ENCODE measurements around the gene OLFM3. TPM values are rescaled to one million over a fixed set of nuclear protein-coding genes. Genes with fewer than 3 reads are reported as not detected.

OLFM3 gene
- total and polyA plus RNA-seq, 8 donors, result 0.16 to 0.20 TPM; not detected in 6

DNA sequence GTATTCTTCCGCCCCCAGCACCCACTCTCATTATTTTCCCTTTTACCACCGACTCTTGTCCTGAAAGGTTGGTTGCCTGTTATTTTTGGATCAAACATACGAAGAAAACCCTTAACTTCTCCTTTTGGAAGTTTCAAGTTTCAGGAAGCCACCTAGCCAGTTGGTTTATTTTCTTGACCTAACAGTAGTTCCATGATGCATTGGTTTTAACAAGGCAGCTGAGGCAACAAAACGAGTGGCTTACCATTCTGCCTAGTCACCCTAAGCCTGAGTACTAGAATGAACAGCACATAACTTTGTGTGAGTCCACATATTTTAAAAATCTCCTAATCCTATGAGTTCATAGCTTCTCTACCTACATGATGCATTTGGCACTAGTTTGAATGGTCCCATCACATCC lies 28.9 kb downstream of the OLFM3 start:
- H3K4me3 ChIP-seq, result no peak overlapping the region
- no peaks in the 10 kb centered on the region for H3K9me3 ChIP-seq
- WGBS, 2 donors, result 60 to 61% methylated on average over 4 of the region's 4 CpGs
- FAIRE-seq (no peak), DNase-seq (no peak), ATAC-seq (no peak)
- H3K36me3 ChIP-seq, result no peaks in the 10 kb centered on the region
- H3K27me3 ChIP-seq, result peaks cover 0 to 3% (median 0%) of the 10 kb centered on the region in 4 donors
- no peak overlapping the region for H3K27ac ChIP-seq
- TF ChIP-seq, protein P1, sequence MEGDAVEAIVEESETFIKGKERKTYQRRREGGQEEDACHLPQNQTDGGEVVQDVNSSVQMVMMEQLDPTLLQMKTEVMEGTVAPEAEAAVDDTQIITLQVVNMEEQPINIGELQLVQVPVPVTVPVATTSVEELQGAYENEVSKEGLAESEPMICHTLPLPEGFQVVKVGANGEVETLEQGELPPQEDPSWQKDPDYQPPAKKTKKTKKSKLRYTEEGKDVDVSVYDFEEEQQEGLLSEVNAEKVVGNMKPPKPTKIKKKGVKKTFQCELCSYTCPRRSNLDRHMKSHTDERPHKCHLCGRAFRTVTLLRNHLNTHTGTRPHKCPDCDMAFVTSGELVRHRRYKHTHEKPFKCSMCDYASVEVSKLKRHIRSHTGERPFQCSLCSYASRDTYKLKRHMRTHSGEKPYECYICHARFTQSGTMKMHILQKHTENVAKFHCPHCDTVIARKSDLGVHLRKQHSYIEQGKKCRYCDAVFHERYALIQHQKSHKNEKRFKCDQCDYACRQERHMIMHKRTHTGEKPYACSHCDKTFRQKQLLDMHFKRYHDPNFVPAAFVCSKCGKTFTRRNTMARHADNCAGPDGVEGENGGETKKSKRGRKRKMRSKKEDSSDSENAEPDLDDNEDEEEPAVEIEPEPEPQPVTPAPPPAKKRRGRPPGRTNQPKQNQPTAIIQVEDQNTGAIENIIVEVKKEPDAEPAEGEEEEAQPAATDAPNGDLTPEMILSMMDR (IDR thresholded peaks at IDR 0.05), result no peak
- intact Hi-C loops (cut with DNase I), result no loop called here
- H3K4me1 ChIP-seq, result no peaks in the 10 kb centered on the region

DNA sequence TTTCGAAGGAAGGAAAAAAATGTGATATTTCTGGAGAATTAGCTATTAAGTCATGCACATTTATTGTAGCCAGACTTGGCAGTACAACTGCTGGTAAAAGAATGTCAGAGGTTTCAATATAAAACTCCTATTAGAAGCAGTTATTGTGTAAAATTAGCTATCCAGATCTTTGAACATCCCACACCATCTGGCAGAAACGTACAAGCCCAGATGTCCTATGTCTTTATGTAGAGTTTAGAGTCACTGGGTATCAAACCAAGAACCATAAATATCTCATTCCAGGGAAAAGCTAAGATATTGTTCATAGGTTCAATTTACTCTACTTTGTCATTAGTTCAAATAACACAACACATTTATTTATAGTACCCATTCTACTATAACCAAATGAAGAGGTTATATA lies 31.4 kb downstream of the OLFM3 start:
- no peak for ATAC-seq
- TF ChIP-seq, protein P1 (IDR thresholded peaks at IDR 0.05), result no peak
- WGBS, 2 donors, result 38 to 54% methylated on average over 2 of the region's 2 CpGs
- no peaks in the 10 kb centered on the region for H3K36me3 ChIP-seq
- intact Hi-C loops (cut with DNase I), result no loop called here
- H3K4me3 ChIP-seq, result no peak overlapping the region
- FAIRE-seq, result no peak
- no peak overlapping the region for H3K27ac ChIP-seq
- DNase-seq, result no peak
- no peaks in the 10 kb centered on the region for H3K4me1 ChIP-seq
- no peaks in the 10 kb centered on the region for H3K27me3 ChIP-seq
- no peaks in the 10 kb centered on the region for H3K9me3 ChIP-seq

DNA sequence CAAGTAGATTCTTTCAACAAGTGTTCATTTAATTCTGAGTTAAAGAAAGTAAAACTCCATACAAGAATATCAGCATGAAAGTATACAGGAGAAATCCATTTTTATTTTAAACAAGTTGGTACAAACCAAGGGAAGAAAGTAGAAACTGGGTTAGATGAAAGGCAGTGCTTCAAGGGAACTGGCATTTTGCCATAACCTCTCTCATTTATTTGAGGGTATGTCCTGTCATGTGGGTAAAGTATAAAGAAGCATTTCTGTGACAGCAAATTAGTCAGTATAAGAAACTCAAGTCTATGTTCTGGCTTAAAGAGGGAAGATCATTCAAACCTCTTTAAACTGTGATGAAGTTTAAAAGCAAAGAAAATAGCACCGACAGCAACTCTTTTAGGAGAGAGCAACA lies 32.0 kb downstream of the OLFM3 start:
- Histone ChIP-seq H3K27me3 (no peaks in the 10 kb centered on the region), H3K4me1 (no peaks in the 10 kb centered on the region), H3K27ac (no peak overlapping the region), H3K36me3 (no peaks in the 10 kb centered on the region), H3K4me3 (no peak overlapping the region), H3K9me3 (no peaks in the 10 kb centered on the region)
- ATAC-seq (no peak), FAIRE-seq (no peak), DNase-seq (no peak)
- 0 to 41% methylated on average over 1 of the region's 1 CpG for WGBS, 2 donors
- intact Hi-C loops (cut with DNase I), result no loop called here
- TF ChIP-seq, protein P1 (IDR thresholded peaks at IDR 0.05), result no peak

DNA sequence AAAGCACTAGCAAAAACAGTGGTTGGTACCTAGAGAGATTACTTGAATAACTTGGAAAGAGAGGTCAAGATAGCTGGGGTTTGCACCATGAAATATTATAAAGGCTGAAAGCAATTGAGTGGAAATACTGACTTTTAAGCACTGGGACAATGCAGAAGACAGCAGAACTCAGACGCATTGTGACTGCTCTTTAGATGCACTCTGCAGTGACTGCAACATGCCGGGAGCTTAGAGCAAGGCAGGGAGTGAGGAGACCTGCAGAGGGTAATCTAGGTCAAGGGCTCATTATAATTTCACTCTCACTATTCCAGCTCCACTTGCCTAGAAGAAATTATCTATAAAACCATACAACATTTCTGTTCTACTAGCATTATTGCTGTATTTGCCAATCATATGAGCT lies 36.6 kb downstream of the OLFM3 start:
- WGBS, 2 donors, result 50 to 52% methylated on average over 2 of the region's 2 CpGs
- no peaks in the 10 kb centered on the region for H3K9me3 ChIP-seq

DNA sequence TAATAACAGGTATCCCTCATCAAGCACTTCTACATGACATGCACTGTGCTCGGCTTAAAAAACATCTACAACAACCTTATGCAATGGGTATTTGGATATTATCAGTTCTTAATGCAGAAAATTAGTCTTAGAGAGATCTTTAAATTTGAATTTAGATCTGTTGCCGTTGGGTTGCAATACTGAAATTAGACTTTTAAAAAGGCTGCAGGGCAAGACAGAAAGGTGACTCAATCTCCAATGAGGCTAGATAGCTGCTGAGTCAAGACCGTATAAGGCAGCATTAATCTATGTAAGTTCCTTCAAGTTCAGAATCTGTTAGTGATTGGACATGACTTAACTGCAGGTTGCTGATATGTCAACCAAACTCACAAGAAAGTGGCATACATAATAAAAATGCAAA lies 37.3 kb downstream of the OLFM3 start:
- no peak for FAIRE-seq
- 63 to 64% methylated on average over 3 of the region's 3 CpGs for WGBS, 2 donors
- TF ChIP-seq, protein P1 (IDR thresholded peaks at IDR 0.05), result no peak
- Histone ChIP-seq H3K4me1 (no peaks in the 10 kb centered on the region), H3K27me3 (no peaks in the 10 kb centered on the region), H3K9me3 (no peaks in the 10 kb centered on the region), H3K4me3 (no peak overlapping the region), H3K36me3 (no peaks in the 10 kb centered on the region), H3K27ac (no peak overlapping the region)
- no peak for DNase-seq
- no peak for ATAC-seq
- intact Hi-C loops (cut with DNase I), result no loop called here

More for the DNA sequence above, 36.6 kb downstream of the OLFM3 start:
- DNase-seq, result no peak
- Histone ChIP-seq H3K4me3 (no peak overlapping the region), H3K4me1 (no peaks in the 10 kb centered on the region), H3K36me3 (no peaks in the 10 kb centered on the region), H3K27me3 (no peaks in the 10 kb centered on the region), H3K27ac (no peak overlapping the region)
- ATAC-seq, result no peak
- TF ChIP-seq, protein P1 (IDR thresholded peaks at IDR 0.05), result no peak
- intact Hi-C loops (cut with DNase I), result no loop called here
- no peak for FAIRE-seq

All from pancreas (tissue), 10 donors.